ENCODE measurements around the gene AMN. TPM values are rescaled to one million over a fixed set of nuclear protein-coding genes. Genes with fewer than 3 reads are reported as not detected.

Gene AMN
- total and polyA plus RNA-seq, 2 experiments from 2014 or later = 0.69 to 1.2 TPM

- no peak overlapping the region for H3K4me3 ChIP-seq
- Mint-ChIP-seq H3K27me3 (ENCODE audit: insufficient read depth, low read depth, poor library complexity) (peaks cover 2% of the 10 kb centered on the region), H3K9me3 (no peaks in the 10 kb centered on the region), H3K36me3 (ENCODE audit: low read depth) (peaks cover 75% of the 10 kb centered on the region), H3K4me1 (no peaks in the 10 kb centered on the region), H3K4me3 (no peak overlapping the region), H3K27ac (no peak overlapping the region)
- H3K36me3 ChIP-seq (ENCODE audit: insufficient read depth) = peaks cover 20% of the 10 kb centered on the region
- DNase-seq (ENCODE audit: low spot score) (no peak), ATAC-seq (no peak)
- H3K27me3 ChIP-seq (ENCODE audit: insufficient read depth) = no peaks in the 10 kb centered on the region
- H4K20me1 ChIP-seq (replicated peaks; ENCODE audit: insufficient read depth) = no peaks in the 10 kb centered on the region; the same call in 1 of the 2 replicates
- TF ChIP-seq POLR2AphosphoS5 (IDR thresholded peaks at IDR 0.05; ENCODE audit: low read depth) (no peak), NANOG (IDR thresholded peaks at IDR 0.05; ENCODE audit: borderline replicate concordance) (no peak), ZNF114 (CRISPR knock-in tag; IDR thresholded peaks at IDR 0.05) (no peak), CREB1 (CRISPR knock-in tag; IDR thresholded peaks at IDR 0.05; ENCODE audit: low read depth) (no peak), JUNB (IDR thresholded peaks at IDR 0.05; ENCODE audit: unreplicated experiment) (no peak), STAT1 (IDR thresholded peaks at IDR 0.05; ENCODE audit: unreplicated experiment) (no peak), REST (IDR thresholded peaks at IDR 0.05; ENCODE audit: unreplicated experiment) (no peak), ETS1 (IDR thresholded peaks at IDR 0.05) (no peak)
- H3K4me2 ChIP-seq = no peak overlapping the region
- H3F3A ChIP-seq (replicated peaks; ENCODE audit: low read depth) = no peaks in the 10 kb centered on the region
- no peak overlapping the region for H2AFZ ChIP-seq
- H3K9me2 ChIP-seq (ENCODE audit: insufficient read depth) = no peaks in the 10 kb centered on the region
- H3K4me1 ChIP-seq (ENCODE audit: insufficient read depth) = no peaks in the 10 kb centered on the region
- no peak overlapping the region for H3K27ac ChIP-seq (ENCODE audit: low read depth)
- no peaks in the 10 kb centered on the region for H3K79me2 ChIP-seq (replicated peaks; ENCODE audit: insufficient read depth)
These were observed 26.2 kb downstream of the AMN start for GRCh38 chr14:102948698-102949061.

GRCh38 chr14:102949062-102949800 lies 26.8 kb downstream of the AMN start:
- no peaks in the 10 kb centered on the region for H3K9me2 ChIP-seq (ENCODE audit: insufficient read depth)
- H3K4me3 Mint-ChIP-seq = no peak overlapping the region
- H3K36me3 ChIP-seq (ENCODE audit: insufficient read depth) = peaks cover 25% of the 10 kb centered on the region
- ATAC-seq (no peak), DNase-seq (ENCODE audit: low spot score) (no peak)
- H3K27me3 Mint-ChIP-seq (ENCODE audit: insufficient read depth, low read depth, poor library complexity) = peaks cover under 1% of the 10 kb centered on the region
- peak overlapping the region; percentile 76; the same call in 1 of the 2 replicates for H3K27ac Mint-ChIP-seq
- no peak for TF ChIP-seq ETS1 (IDR thresholded peaks at IDR 0.05)
- TF ChIP-seq REST (IDR thresholded peaks at IDR 0.05; ENCODE audit: unreplicated experiment) = no peak
- H3K9me3 Mint-ChIP-seq = no peaks in the 10 kb centered on the region
- H3K27ac ChIP-seq (ENCODE audit: low read depth) = no peak overlapping the region
- H3F3A ChIP-seq (replicated peaks; ENCODE audit: low read depth) = no peaks in the 10 kb centered on the region
- H4K20me1 ChIP-seq (replicated peaks; ENCODE audit: insufficient read depth) = no peaks in the 10 kb centered on the region; the same call in 1 of the 2 replicates
- H3K4me1 Mint-ChIP-seq = no peaks in the 10 kb centered on the region
- no peaks in the 10 kb centered on the region for H3K27me3 ChIP-seq (ENCODE audit: insufficient read depth)
- H3K4me2 ChIP-seq = no peak overlapping the region
- peaks cover 72% of the 10 kb centered on the region for H3K36me3 Mint-ChIP-seq (ENCODE audit: low read depth)
- H3K4me3 ChIP-seq = no peak overlapping the region
- H2AFZ ChIP-seq = no peak overlapping the region
- no peaks in the 10 kb centered on the region for H3K79me2 ChIP-seq (replicated peaks; ENCODE audit: insufficient read depth)
- H3K4me1 ChIP-seq (ENCODE audit: insufficient read depth) = no peaks in the 10 kb centered on the region

All from GM23338 (cell line).